SK-N-SH (cell line): ENCODE data around the gene NEMP1. TPM values are rescaled to one million over a fixed set of nuclear protein-coding genes. Genes with fewer than 3 reads are reported as not detected.

Experiments used
- CTCF ChIA-PET: fragments of 300-600, 350-600 bp; formaldehyde crosslinking; extraction: SDS; loops from one replicate; lab custom pipeline; 2021; lab: Yijun Ruan, JAX
- POLR2A ChIA-PET: fragments of 350-600 bp; sonication (Branson Sonifier 250); formaldehyde crosslinking; extraction: SDS; loops from one replicate; lab custom pipeline; 2020; ENCODE audit warnings: antibody characterized with exemption, inconsistent platforms; lab: Yijun Ruan, JAX
- DNase-seq: peaks from one replicate; pipeline ENCODE4 v3.0.0; 2012
- H2AFZ ChIP-seq: fragments of 200-600 bp; sonication (generic); 2 replicates; pipeline ENCODE4 v1.8.1; 2016; ENCODE audit warnings: antibody characterized with exemption, mild to moderate bottlenecking, low read depth
- H3F3A ChIP-seq: fragments of 200-600 bp; sonication (generic); replicated peaks from 2 replicates; pipeline ENCODE3; 2016; ENCODE audit warnings: antibody characterized with exemption, mild to moderate bottlenecking; ENCODE audit not compliant: insufficient read depth
- H3K27ac ChIP-seq, 2 experiments: fragments of 200-500 bp in 1 of 2; fragments of 200-600 bp in 1 of 2; sonication (Bioruptor generic) in 1 of 2; sonication (generic), shearing (Covaris generic) in 1 of 2; 2 replicates each; pipeline versions ENCODE4 v1.5.1 to v1.6.1; 2014 to 2016; ENCODE audit warnings: low read depth in 2 of 2, inconsistent platforms in 1 of 2, low read length in 1 of 2, mild to moderate bottlenecking in 1 of 2, mixed read lengths in 1 of 2
- H3K27me3 ChIP-seq: fragments of 200-600 bp; sonication (generic), shearing (Covaris generic); 2 replicates; pipeline ENCODE4 v1.6.1; 2016; ENCODE audit warnings: mixed run types; ENCODE audit not compliant: insufficient read depth
- H3K36me3 ChIP-seq, 2 experiments: fragments of 200-500 bp in 1 of 2; fragments of 200-600 bp in 1 of 2; sonication (Bioruptor generic) in 1 of 2; sonication (generic) in 1 of 2; replicated peaks in 1 of 2; 2 replicates each; pipeline versions ENCODE3 to v1.5.1; 2014 to 2016; ENCODE audit warnings: low read length in 1 of 2, mild to moderate bottlenecking in 1 of 2; ENCODE audit not compliant: insufficient read depth in 2 of 2, control insufficient read depth in 1 of 2
- H3K4me1 ChIP-seq, 2 experiments: fragments of 200-500 bp in 1 of 2; fragments of 200-600 bp in 1 of 2; sonication (Bioruptor generic) in 1 of 2; sonication (generic), shearing (Covaris generic) in 1 of 2; 2 replicates each; pipeline versions ENCODE4 v1.5.1 to v1.6.1; 2014 to 2016; ENCODE audit warnings: low read depth in 1 of 2, low read length in 1 of 2, mixed run types in 1 of 2; ENCODE audit not compliant: insufficient read depth in 2 of 2, control insufficient read depth in 1 of 2
- H3K4me2 ChIP-seq: fragments of 200-600 bp; sonication (generic), shearing (Covaris generic); 2 replicates; pipeline ENCODE4 v1.6.1; 2017; ENCODE audit warnings: mixed run types
- H3K4me3 ChIP-seq, 2 experiments: fragments of 200-500 bp in 1 of 2; fragments of 200-600 bp in 1 of 2; sonication (Bioruptor generic) in 1 of 2; sonication (generic), shearing (Covaris generic) in 1 of 2; 2 replicates each; pipeline versions ENCODE4 v1.5.1 to v1.8.1; 2014 to 2016; ENCODE audit warnings: low read depth in 2 of 2, inconsistent platforms in 1 of 2, low read length in 1 of 2, mild to moderate bottlenecking in 1 of 2, mixed read lengths in 1 of 2, moderate library complexity in 1 of 2
- H3K79me2 ChIP-seq: fragments of 200-600 bp; sonication (generic); 2 replicates; pipeline ENCODE4 v1.8.1; 2017; ENCODE audit warnings: mild to moderate bottlenecking; ENCODE audit not compliant: insufficient read depth
- H3K9ac ChIP-seq: fragments of 200-600 bp; sonication (generic); 2 replicates; pipeline ENCODE4 v1.6.1; 2017; ENCODE audit warnings: mixed run types
- H3K9me2 ChIP-seq: fragments of 200-600 bp; sonication (generic); 2 replicates; pipeline ENCODE4 v1.6.1; 2017; ENCODE audit warnings: mixed run types
- H3K9me3 ChIP-seq: fragments of 200-600 bp; sonication (generic); 2 replicates; pipeline ENCODE4 v1.6.1; 2017; ENCODE audit warnings: mixed run types, mild to moderate bottlenecking, moderate library complexity
- H4K20me1 ChIP-seq: fragments of 200-600 bp; sonication (generic); 2 replicates; pipeline ENCODE4 v1.6.1; 2017; ENCODE audit warnings: mild to moderate bottlenecking, mixed run types; ENCODE audit not compliant: insufficient read depth
- CHD2 ChIP-seq: fragments of 150-350 bp; IDR thresholded peaks from 2 replicates; pipeline ENCODE4 v1.6.1; 2018; ENCODE audit warnings: low read length; ENCODE audit not compliant: partially characterized antibody
- EP300 ChIP-seq, 2 experiments: IDR thresholded peaks; 2 replicates each; pipeline versions ENCODE4 v1.4.0 to v1.6.1; 2012; ENCODE audit warnings: borderline replicate concordance in 1 of 2, low read depth in 1 of 2, low read length in 1 of 2
- FOXM1 ChIP-seq: IDR thresholded peaks from 2 replicates; pipeline ENCODE4 v1.4.0; 2012; ENCODE audit warnings: low read depth, mild to moderate bottlenecking
- GABPA ChIP-seq: IDR thresholded peaks from 2 replicates; pipeline ENCODE4 v1.4.0; 2012; ENCODE audit warnings: low read depth, mild to moderate bottlenecking
- JUND ChIP-seq: IDR thresholded peaks from 2 replicates; pipeline ENCODE4 v1.4.0; 2012
- MEF2A ChIP-seq: IDR thresholded peaks from 2 replicates; pipeline ENCODE4 v1.4.0; 2012; ENCODE audit warnings: low read depth, borderline replicate concordance
- MXI1 ChIP-seq: IDR thresholded peaks from 2 replicates; pipeline ENCODE4 v1.6.1; 2012; ENCODE audit warnings: mild to moderate bottlenecking, low read depth, low read length, improper control_type of control experiment
- NFIC ChIP-seq: IDR thresholded peaks from 2 replicates; pipeline ENCODE4 v1.4.0; 2012; ENCODE audit warnings: borderline replicate concordance
- NRF1 ChIP-seq: IDR thresholded peaks from 2 replicates; pipeline ENCODE4 v1.6.1; 2012; ENCODE audit warnings: low read depth, mild to moderate bottlenecking, low read length
- RCOR1 ChIP-seq: fragments of 150-350 bp; IDR thresholded peaks from 2 replicates; pipeline ENCODE4 v1.6.1; 2017; ENCODE audit warnings: antibody characterized with exemption, low read length
- REST ChIP-seq: IDR thresholded peaks from 2 replicates; pipeline ENCODE4 v1.6.1; 2012; ENCODE audit warnings: mild to moderate bottlenecking, low read depth, low read length, moderate library complexity
- RFX5 ChIP-seq: IDR thresholded peaks from 2 replicates; pipeline ENCODE4 v1.6.1; 2012; ENCODE audit warnings: mild to moderate bottlenecking, improper control_type of control experiment, low read length
- RXRA ChIP-seq: IDR thresholded peaks from 2 replicates; pipeline ENCODE4 v1.4.0; 2012; ENCODE audit warnings: low read depth, mild to moderate bottlenecking, borderline replicate concordance
- SIN3A ChIP-seq: IDR thresholded peaks from 2 replicates; pipeline ENCODE4 v1.6.1; 2012; ENCODE audit warnings: low read depth, mild to moderate bottlenecking, low read length, moderate library complexity, borderline replicate concordance
- TAF1 ChIP-seq: IDR thresholded peaks from 2 replicates; pipeline ENCODE4 v1.6.1; 2012; ENCODE audit warnings: low read depth, mild to moderate bottlenecking, low read length, moderate library complexity, borderline replicate concordance
- TEAD4 ChIP-seq: IDR thresholded peaks from 2 replicates; pipeline ENCODE4 v1.4.0; 2012; ENCODE audit warnings: mild to moderate bottlenecking, borderline replicate concordance; ENCODE audit not compliant: insufficient read depth
- USF2 ChIP-seq: fragments of 150-350 bp; IDR thresholded peaks from 2 replicates; pipeline ENCODE4 v1.6.1; 2017; ENCODE audit warnings: antibody characterized with exemption, low read length, low read depth, borderline replicate concordance
- ZBTB33 ChIP-seq: IDR thresholded peaks from 2 replicates; pipeline ENCODE4 v1.4.0; 2012; ENCODE audit warnings: low read depth, borderline replicate concordance
- WGBS: methylation state at CpG from one replicate; pipeline ENCODE4 v1.1.6; 2017; ENCODE audit warnings: low lambda C conversion rate; 5-methylcytosine and 5-hydroxymethylcytosine counted together
- polyA plus RNA-seq, 3 experiments: library from polyadenylated mRNA; depleted of rRNA; stranded (reverse); fragments of >200 nt; gene quantifications; 2 replicates each; pipeline ENCODE4 v1.2.3, GENCODE V29; 2012
- TF ChIP-seq, protein P1 (sequence below): fragments of 200-600 bp; sonication (generic); IDR thresholded peaks from 2 replicates; pipeline ENCODE4 v1.6.1; 2017; ENCODE audit warnings: antibody characterized with exemption, mild to moderate bottlenecking, moderate library complexity
- TF ChIP-seq, protein P2 (sequence below): IDR thresholded peaks from 2 replicates; pipeline ENCODE4 v1.4.0; 2012; ENCODE audit warnings: low read depth

Gene NEMP1
- polyA plus RNA-seq, 1 of the 3 experiments (the other 2 are of a cell fraction) = 6.2 TPM

DNA sequence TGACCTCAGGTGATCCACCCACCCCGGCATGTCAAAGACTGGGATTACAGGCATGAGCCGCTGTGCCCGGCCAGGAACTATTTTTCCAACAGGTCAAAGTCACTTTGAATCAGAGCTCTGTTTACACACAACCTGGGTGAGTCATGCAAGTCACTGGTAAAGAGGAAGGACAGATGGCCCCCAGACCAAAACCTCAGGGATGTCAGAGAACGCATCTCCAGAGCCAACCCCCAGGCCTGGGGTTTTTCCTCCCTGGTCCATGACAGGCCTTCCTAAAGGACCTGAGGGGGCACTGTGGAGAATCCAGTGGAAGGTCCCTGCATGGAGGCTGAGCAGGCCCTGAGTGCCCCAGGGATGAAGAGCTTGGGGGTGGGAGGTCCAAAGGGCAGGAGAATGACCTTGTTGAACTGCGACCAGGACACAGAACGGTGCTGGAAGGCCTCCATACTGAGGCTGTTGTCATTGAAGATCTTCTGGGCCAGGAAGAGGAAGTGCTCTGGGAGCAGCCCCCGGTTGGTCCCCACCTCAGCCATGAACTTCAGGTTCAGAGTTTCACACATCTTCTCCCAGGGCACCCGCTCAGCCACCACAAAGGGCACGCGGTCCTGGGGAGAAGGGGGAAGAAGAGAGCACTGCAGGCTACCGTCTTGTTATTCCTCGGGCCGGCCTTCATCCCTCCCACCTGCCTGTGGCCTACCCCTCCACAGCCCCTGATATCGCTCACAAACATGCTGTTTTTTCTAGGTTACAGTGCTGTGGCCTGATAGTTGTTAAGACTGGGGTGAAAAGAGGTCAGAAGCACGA lies 23.5 kb upstream of the NEMP1 start:
- Histone ChIP-seq H3K9me3 (no peaks in the 10 kb centered on the region), H3K27ac (no peak overlapping the region), H3K4me2 (no peak overlapping the region), H3K79me2 (no peaks in the 10 kb centered on the region), H3K9me2 (no peaks in the 10 kb centered on the region), H2AFZ (no peak overlapping the region), H3K4me3 (no peak overlapping the region), H3K27me3 (no peaks in the 10 kb centered on the region), H3K9ac (no peak overlapping the region), H4K20me1 (no peaks in the 10 kb centered on the region), H3K4me1 (peaks cover 0 to 2% of the 10 kb centered on the region in 2 experiments; a peak in 1 of 4 replicates), H3F3A (no peaks in the 10 kb centered on the region), H3K36me3 (no peaks in the 10 kb centered on the region)
- TF ChIP-seq CHD2 (no peak), MEF2A (no peak), EP300 (IDR thresholded peaks at IDR 0.05; ENCODE audit: borderline replicate concordance in 1 of 2, low read depth in 1 of 2, low read length in 1 of 2) (no peak), JUND (no peak), RFX5 (no peak), ZBTB33 (no peak), GABPA (no peak), MXI1 (no peak), USF2 (no peak), REST (no peak), NRF1 (no peak), TEAD4 (no peak), SIN3A (no peak), TAF1 (no peak), FOXM1 (no peak), RCOR1 (no peak), NFIC (no peak), RXRA (no peak)
- TF ChIP-seq, protein P1, sequence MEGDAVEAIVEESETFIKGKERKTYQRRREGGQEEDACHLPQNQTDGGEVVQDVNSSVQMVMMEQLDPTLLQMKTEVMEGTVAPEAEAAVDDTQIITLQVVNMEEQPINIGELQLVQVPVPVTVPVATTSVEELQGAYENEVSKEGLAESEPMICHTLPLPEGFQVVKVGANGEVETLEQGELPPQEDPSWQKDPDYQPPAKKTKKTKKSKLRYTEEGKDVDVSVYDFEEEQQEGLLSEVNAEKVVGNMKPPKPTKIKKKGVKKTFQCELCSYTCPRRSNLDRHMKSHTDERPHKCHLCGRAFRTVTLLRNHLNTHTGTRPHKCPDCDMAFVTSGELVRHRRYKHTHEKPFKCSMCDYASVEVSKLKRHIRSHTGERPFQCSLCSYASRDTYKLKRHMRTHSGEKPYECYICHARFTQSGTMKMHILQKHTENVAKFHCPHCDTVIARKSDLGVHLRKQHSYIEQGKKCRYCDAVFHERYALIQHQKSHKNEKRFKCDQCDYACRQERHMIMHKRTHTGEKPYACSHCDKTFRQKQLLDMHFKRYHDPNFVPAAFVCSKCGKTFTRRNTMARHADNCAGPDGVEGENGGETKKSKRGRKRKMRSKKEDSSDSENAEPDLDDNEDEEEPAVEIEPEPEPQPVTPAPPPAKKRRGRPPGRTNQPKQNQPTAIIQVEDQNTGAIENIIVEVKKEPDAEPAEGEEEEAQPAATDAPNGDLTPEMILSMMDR = no peak
- TF ChIP-seq, protein P2, sequence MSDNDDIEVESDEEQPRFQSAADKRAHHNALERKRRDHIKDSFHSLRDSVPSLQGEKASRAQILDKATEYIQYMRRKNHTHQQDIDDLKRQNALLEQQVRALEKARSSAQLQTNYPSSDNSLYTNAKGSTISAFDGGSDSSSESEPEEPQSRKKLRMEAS = no peak
- peak; percentile 40 for DNase-seq
- WGBS = 79% methylated on average over 11 of the region's 15 CpGs
- POLR2A ChIA-PET = interaction anchor here (0.6 kb wide), 1 partner anchor 28 kb away, joined by 5 read pairs; no protein-coding TSS in a partner anchor
- CTCF ChIA-PET = interaction anchor here (0.5 to 23.2 kb wide), 8 partner anchors 10 to 140 kb away, joined by 3 to 339 read pairs (median 4); partner anchors contain the start of gene NEMP1
